HL-60 (cell line): ENCODE results near the gene EGFR.

Source experiments
- DNase-seq, 2 experiments: peaks; one replicate each; pipeline ENCODE4 v3.0.0-alpha.2; 2010 to 2020; ENCODE audit warnings: low read depth in 1 of 2, low spot score in 1 of 2
- H3K27ac ChIP-seq: fragments of 250-450 bp; sonication (Bioruptor Pico); replicated peaks from 2 replicates; pipeline ENCODE4 v1.5.1; 2020; ENCODE audit warnings: mild to moderate bottlenecking, moderate library complexity
- H3K27me3 ChIP-seq: fragments of 250-450 bp; sonication (Bioruptor Pico); 2 replicates; pipeline ENCODE4 v1.5.1; 2021; ENCODE audit warnings: mild to moderate bottlenecking, moderate library complexity; ENCODE audit not compliant: insufficient read depth, poor library complexity, severe bottlenecking
- H3K4me3 ChIP-seq: replicated peaks from 2 replicates; pipeline ENCODE4 v1.5.1; 2011; ENCODE audit warnings: mild to moderate bottlenecking, control low read depth, low read length; ENCODE audit not compliant: insufficient read depth
- GABPA ChIP-seq: IDR thresholded peaks from 2 replicates; pipeline ENCODE4 v1.6.1; 2012; ENCODE audit warnings: low read depth
- POLR2AphosphoS5 ChIP-seq: IDR thresholded peaks from 2 replicates; pipeline ENCODE4 v1.6.1; 2012; ENCODE audit warnings: low read depth
- SPI1 ChIP-seq: IDR thresholded peaks from 2 replicates; pipeline ENCODE4 v1.6.1; 2012; ENCODE audit warnings: low read depth, mild to moderate bottlenecking, borderline replicate concordance
- TF ChIP-seq, protein P1 (sequence below): IDR thresholded peaks from 2 replicates; pipeline ENCODE4 v1.6.1; 2012; ENCODE audit warnings: low read depth; ENCODE audit not compliant: insufficient replicate concordance
- TF ChIP-seq, protein P2 (sequence below): IDR thresholded peaks from one replicate; pipeline ENCODE4 v1.5.1; 2011; ENCODE audit warnings: low read length, control low read depth, inconsistent platforms; ENCODE audit not compliant: insufficient read depth

Gene EGFR

DNA sequence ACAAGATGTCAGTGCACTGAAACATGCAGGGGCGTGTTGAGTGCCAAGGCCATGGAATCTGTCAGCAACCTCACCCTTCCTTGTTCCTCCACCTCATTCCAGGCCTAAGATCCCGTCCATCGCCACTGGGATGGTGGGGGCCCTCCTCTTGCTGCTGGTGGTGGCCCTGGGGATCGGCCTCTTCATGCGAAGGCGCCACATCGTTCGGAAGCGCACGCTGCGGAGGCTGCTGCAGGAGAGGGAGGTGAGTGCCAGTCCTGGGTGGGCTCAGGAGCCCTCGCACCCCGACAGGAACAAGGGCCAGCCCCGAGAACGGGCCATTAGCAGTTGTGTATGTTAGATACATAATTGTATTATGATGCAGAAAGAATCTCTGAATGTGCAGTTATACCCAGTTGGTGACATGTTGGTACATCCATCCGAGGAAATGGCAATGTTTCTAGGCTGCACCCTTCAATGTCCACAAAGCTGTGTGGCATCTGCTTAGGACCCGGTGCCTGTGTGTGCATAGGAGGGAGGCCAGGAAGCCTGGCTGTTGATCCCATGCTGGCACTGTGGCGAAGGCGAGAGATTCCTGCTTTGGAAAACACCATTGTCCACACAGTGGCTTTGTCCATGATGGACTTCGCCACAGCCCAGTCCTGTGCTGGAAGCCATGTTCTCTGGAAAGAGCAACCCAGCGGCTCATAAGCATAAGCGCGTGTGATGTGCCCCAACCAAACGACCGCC lies 154.2 kb downstream of the EGFR start:
- H3K4me3 ChIP-seq, result no peak overlapping the region
- H3K27ac ChIP-seq, result no peak overlapping the region
- DNase-seq, result no peak
- TF ChIP-seq, protein P1, sequence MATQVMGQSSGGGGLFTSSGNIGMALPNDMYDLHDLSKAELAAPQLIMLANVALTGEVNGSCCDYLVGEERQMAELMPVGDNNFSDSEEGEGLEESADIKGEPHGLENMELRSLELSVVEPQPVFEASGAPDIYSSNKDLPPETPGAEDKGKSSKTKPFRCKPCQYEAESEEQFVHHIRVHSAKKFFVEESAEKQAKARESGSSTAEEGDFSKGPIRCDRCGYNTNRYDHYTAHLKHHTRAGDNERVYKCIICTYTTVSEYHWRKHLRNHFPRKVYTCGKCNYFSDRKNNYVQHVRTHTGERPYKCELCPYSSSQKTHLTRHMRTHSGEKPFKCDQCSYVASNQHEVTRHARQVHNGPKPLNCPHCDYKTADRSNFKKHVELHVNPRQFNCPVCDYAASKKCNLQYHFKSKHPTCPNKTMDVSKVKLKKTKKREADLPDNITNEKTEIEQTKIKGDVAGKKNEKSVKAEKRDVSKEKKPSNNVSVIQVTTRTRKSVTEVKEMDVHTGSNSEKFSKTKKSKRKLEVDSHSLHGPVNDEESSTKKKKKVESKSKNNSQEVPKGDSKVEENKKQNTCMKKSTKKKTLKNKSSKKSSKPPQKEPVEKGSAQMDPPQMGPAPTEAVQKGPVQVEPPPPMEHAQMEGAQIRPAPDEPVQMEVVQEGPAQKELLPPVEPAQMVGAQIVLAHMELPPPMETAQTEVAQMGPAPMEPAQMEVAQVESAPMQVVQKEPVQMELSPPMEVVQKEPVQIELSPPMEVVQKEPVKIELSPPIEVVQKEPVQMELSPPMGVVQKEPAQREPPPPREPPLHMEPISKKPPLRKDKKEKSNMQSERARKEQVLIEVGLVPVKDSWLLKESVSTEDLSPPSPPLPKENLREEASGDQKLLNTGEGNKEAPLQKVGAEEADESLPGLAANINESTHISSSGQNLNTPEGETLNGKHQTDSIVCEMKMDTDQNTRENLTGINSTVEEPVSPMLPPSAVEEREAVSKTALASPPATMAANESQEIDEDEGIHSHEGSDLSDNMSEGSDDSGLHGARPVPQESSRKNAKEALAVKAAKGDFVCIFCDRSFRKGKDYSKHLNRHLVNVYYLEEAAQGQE, result no peak
- TF ChIP-seq, protein P2, sequence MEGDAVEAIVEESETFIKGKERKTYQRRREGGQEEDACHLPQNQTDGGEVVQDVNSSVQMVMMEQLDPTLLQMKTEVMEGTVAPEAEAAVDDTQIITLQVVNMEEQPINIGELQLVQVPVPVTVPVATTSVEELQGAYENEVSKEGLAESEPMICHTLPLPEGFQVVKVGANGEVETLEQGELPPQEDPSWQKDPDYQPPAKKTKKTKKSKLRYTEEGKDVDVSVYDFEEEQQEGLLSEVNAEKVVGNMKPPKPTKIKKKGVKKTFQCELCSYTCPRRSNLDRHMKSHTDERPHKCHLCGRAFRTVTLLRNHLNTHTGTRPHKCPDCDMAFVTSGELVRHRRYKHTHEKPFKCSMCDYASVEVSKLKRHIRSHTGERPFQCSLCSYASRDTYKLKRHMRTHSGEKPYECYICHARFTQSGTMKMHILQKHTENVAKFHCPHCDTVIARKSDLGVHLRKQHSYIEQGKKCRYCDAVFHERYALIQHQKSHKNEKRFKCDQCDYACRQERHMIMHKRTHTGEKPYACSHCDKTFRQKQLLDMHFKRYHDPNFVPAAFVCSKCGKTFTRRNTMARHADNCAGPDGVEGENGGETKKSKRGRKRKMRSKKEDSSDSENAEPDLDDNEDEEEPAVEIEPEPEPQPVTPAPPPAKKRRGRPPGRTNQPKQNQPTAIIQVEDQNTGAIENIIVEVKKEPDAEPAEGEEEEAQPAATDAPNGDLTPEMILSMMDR, result no peak
- TF ChIP-seq POLR2AphosphoS5, result no peak
- TF ChIP-seq GABPA, result no peak
- TF ChIP-seq SPI1, result no peak
- H3K27me3 ChIP-seq, result no peaks in the 10 kb centered on the region

DNA sequence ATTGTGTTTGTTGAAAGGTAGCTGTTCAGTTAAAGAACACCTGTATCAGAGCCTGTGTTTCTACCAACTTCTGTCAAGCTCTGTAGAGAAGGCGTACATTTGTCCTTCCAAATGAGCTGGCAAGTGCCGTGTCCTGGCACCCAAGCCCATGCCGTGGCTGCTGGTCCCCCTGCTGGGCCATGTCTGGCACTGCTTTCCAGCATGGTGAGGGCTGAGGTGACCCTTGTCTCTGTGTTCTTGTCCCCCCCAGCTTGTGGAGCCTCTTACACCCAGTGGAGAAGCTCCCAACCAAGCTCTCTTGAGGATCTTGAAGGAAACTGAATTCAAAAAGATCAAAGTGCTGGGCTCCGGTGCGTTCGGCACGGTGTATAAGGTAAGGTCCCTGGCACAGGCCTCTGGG lies 154.9 kb downstream of the EGFR start:
- no peaks in the 10 kb centered on the region for H3K27me3 ChIP-seq
- TF ChIP-seq, protein P1, result no peak
- TF ChIP-seq, protein P2, result no peak
- no peak for TF ChIP-seq GABPA
- no peak overlapping the region for H3K27ac ChIP-seq
- DNase-seq, result no peak
- H3K4me3 ChIP-seq, result no peak overlapping the region

DNA sequence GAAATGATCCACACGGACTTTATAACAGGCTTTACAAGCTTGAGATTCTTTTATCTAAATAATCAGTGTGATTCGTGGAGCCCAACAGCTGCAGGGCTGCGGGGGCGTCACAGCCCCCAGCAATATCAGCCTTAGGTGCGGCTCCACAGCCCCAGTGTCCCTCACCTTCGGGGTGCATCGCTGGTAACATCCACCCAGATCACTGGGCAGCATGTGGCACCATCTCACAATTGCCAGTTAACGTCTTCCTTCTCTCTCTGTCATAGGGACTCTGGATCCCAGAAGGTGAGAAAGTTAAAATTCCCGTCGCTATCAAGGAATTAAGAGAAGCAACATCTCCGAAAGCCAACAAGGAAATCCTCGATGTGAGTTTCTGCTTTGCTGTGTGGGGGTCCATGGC lies 155.6 kb downstream of the EGFR start:
- TF ChIP-seq GABPA, result no peak
- TF ChIP-seq, protein P1, result no peak
- no peak for TF ChIP-seq SPI1
- TF ChIP-seq, protein P2, result no peak
- no peak for TF ChIP-seq POLR2AphosphoS5
- Histone ChIP-seq H3K27me3 (no peaks in the 10 kb centered on the region), H3K4me3 (no peak overlapping the region), H3K27ac (no peak overlapping the region)
- no peak for DNase-seq
